Stimulated activated CD8-positive, alpha-beta memory T cell treated with anti-CD3 and anti-CD28 coated beads, Interleukin-15, amount 100 ng/mL, for 24 hours (primary cell): ENCODE results near the gene CDKAL1.

Experiments used
- DNase-seq: peaks from one replicate; pipeline ENCODE4 v3.0.0-alpha.2; 2020; ENCODE audit warnings: low read depth

Gene CDKAL1

DNA sequence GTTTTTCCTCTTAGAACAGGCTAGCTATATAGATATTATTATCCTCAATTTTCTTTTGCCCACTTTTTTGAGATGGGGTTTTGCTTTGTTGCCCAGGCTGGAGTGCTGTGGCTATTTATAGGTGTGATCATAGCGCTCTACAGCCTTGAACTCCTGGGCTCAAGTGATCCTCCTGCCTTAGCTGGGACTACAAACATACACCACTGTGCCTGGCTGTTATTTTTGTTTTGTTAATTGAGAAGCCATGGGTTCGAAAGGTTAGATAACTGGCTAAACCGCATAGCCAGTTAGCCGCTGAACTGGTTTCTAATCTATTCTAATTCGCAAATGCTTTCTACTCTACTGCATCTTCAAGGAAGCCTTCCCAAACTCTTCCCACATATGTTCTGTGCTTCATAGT is 425.8 kb downstream of the CDKAL1 start:
- DNase-seq = no peak

DNA sequence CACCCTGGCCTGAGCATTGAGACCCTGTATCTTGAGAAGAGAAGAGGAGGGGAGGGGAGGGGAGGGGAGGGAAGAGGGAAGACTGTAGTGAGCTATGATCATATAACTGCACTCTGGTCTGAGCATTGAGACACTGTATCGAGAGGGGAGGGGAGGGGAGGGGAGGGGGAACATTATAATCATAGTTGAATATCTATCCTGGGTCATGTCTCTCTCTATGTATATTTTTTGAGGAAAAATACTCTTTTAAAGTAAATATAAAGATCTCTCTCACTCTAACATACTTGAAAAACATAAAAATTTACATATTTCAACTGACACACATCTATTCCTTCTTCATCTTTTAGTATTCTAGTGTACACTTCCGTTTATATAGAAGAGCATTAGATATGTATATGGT is 431.0 kb downstream of the CDKAL1 start:
- no peak for DNase-seq

DNA sequence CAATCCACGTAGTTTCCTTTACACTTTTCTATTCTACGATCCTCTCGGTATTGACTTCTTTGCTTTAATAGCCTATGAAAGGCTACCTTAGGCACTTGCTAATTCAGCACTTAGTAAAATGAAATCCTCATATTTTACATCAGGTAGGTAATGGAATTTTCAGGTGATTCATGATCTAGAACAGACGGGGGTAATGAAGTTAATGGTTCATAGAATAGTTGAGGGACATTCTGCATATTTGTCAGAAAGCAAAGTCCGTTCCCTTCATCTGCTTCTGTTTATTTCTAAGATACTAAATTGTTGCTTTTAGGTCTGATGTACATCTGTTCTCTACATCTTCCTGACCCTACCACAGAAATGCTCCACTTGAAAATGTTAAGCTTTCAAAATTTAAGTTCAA is 431.7 kb downstream of the CDKAL1 start:
- DNase-seq = no peak

DNA sequence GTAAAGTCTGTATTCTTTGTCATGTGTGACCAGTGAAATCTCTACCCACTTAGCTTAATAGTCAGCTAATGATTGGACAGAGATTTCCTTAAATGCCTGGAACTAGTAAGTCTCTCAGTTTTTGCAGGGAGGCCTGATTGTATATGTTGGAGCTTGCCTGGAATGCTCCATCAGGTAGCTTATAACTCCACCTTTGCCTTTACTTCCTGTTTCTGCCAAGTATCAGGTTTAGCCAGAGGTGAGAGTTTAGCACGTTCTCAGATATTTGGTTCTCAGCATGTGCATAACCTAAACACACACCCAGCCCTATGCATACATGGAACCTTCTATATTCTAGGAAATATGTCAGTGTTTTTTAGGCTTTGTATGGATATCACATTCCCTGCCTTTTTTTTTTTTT is 435.3 kb downstream of the CDKAL1 start:
- no peak for DNase-seq

DNA sequence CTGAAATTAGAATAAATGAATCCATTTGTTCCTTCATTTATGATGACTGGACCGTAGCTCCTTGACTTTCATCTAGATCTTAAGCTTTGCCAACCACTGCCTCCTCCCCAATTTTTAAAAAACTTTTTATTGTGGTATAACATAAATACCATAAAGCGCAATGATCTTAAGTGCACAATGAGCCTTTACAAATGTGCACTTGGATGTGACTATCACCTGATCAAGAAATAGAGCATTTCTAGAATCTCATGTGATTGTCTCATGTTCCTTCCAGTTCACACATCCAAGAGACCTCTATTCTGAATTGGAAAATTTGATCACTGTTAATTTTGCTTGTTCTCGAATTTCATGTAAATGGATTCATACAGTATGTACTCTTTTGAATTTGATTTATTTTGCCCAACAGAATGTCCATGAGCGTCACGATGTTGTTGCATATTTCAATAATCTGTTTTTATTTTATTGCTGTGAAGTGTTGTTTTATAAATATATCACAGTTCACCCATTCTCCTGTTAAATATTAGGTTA is 442.2 kb downstream of the CDKAL1 start:
- no peak for DNase-seq

DNA sequence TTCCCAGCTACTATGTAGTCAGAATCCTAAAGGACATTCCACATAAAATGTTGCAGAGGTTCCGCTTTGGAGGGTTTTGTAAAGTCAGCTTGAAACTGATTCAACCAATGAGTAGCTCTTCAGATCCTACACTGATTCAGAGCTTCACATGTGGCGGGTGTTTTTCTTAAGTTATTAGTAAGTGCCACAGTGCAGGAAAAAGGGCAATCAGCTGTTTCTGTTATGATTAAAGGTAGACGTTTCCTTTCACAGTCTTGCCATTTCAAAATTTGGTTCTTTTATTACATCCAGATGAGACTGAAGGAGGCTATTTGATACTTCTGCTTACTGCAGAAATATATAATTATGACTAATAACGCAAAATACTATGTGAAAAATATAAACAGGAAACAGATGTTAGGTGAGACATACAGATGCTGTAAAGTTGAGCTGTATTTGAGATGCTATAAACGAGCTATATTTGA is 443.9 kb downstream of the CDKAL1 start:
- no peak for DNase-seq

DNA sequence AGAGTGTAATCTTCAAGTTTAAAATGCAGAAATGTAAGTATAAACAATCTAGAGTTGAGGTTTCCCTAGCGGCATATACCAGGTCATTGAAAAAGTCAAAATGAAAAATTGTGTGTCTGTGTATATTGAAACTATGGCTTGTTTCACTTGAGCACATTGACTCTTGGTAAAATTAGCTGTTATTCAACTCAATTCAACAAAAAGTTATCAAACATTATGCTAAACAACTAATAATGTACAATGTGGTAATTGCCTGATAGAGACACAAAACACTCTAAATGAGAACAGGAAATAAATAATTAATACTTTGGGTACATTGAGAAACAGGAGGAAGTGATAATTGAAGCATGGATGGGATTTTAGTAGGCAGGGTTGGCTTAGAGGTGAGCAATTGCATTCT is 444.8 kb downstream of the CDKAL1 start:
- no peak for DNase-seq

DNA sequence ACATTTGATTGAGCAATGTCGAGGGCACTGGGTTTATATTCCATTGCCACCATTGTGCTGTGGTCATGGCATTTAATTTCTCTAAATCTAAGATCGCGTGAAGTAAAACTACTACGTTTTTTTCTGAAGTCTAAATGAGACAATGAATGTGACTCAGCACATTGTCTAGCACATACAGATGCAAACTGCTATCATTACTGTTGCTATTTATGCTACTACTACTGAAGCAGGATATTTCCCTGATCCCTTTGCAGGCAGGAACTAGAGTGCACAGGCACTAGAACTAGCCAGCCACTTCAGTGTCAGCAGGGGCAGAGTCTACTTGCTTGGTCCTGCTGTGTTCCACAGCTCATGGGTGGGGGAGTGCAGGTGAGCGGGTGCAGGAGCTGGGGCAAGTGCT is 449.7 kb downstream of the CDKAL1 start:
- no peak for DNase-seq

DNA sequence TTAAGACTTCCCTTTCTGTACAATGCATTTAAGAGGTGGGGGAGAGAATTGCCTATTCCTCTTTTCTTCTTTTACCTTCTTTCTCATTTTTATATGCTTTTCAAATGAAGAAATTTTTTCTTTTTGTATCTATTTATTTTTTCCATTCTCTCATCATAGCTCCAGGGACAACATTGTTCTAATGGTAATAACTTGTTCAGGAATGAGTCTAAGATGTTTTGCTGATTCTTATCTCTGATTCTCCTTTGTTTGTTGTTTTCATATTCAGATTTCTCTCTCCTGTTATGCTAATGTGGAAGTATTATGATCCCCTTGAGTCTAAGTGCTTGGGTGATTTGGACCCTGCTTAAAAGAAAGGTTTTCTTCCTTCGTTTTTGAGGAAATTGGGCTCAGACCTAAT is 451.6 kb downstream of the CDKAL1 start:
- no peak for DNase-seq

DNA sequence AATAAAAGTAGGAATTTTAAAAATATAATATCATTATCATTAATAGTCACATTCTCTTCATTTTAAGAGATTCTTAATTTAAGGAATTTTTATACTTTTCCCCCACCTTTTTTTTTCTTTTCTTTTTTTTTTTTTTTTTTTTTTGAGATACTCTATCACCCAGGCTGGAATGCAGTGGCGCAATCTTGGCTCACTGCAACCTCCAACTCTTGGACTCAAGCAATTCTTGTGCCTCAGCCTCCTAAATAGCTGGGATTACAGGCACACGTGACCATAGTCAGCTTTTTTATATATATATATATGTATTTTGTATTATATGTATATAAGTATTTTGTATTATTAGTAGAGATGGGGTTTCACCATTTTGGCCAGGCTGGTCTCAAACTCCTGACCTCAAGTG is 457.7 kb downstream of the CDKAL1 start:
- DNase-seq = no peak

DNA sequence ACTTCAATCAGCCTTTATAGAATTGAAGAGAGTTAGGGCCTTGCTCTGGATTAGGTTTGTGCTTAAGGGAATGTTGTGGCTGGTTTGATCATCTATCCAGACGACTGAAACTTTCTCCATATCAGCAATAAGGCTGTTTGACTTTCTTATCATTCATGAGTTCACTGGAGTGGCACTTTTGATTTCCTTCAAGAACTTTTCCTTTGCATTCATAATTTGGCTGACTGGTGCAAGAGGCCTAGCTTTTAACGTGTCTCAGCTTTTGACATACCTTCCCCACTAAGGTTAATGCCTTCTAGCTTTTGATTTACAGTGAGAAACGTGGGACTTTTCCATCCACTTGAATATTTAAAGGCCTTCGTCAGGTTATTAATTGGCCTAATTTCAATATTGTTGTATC is 461.8 kb downstream of the CDKAL1 start:
- no peak for DNase-seq

DNA sequence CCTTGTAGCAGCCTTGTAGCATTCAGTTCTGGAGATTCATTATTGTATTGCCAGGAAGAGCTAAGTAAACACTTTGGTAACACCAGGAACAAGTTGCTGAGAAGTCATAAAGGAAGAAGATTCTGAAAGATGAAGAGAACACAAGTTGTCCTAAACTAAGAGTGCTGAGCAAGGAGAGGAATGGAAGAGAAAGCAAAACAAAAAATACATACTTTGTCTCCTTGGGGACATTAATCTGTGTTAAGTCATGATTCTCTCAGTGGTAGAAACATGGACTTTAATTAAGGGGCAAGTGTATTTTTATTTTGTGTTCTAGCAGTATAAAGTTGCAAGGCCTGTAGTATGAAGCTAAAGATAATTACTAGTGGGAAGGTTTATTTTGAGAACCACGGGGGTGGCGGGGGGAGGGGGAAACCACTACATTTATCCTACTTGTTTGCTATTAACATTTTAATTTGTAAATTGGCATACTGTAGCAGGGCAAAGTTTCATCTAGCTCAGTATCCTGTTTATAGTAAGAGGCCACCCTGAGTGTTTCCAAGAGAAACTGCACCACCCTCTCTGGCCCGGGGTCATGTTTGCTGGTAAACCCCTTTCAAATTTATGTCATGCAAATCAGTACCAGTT is 463.0 kb downstream of the CDKAL1 start:
- no peak for DNase-seq

DNA sequence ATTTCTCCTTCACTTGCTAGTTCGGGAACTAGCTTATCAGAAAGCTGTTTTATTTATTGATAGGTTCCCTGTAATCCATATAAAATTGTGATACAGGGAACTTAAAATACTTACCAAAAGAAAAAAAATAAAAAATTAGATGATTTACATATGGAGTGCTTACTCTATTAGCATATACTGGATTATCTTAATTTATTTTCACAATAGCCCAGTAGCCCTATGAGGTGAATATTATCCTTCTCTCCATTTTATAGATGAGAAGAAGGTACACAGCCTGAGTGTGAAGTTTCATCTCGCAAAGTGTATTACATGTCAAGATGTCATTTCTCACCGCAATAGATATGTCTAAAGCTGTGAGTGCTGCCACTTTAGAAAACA is 463.5 kb downstream of the CDKAL1 start:
- DNase-seq = no peak

DNA sequence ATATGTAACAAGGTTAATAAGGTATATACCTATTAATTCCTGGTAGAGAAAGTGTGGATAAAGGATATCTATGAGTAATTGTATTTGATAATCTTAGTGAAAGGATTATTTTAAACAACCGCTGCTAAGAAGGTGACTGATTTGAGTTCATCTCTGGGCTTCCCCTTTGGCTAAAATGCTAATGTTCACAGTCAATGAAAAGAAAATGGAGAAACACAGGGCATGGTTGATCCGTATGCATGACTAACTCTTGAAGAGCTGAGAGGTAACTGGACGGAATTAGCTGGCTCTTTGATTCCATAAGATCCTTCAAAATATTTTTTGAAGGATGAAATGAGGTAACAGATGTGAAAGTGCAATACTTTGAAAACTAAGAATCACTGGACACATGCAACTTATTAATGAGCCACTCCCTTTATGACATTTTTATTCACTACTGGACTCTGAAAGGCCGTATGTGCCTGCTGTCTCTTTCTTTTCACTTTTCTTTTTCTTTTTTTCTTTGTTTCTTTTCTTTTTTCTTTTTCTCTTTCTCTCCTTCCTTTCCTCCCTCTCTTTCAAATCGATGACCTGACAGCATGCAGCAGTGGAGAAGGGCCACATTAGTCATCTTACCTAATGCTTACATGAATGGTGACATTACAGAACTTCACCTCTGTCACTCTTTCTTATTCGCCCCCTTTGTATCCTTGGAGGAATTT is 464.6 kb downstream of the CDKAL1 start:
- DNase-seq = no peak

DNA sequence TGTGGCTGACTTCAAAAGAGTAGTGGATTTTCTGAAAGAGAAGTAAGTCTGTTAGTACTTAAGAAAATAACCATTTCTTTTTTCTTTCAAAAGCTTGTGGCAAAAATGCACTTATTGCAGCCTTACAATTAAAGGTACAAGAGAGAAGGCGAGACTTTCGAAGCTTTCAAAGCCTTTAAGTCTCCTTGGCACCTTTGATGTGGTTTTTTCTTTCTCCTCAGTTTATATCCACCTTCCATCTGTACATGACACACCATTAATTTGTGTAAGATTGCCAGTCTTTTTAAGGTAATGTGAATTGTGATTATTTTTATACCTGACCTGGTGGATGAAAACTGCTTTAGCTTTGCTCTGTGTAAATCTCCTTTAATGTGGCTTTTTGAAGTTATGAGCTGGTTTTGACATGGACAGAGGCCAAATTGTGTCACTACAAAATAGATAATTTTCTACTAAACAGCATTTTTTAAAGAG is 466.1 kb downstream of the CDKAL1 start:
- DNase-seq = no peak

DNA sequence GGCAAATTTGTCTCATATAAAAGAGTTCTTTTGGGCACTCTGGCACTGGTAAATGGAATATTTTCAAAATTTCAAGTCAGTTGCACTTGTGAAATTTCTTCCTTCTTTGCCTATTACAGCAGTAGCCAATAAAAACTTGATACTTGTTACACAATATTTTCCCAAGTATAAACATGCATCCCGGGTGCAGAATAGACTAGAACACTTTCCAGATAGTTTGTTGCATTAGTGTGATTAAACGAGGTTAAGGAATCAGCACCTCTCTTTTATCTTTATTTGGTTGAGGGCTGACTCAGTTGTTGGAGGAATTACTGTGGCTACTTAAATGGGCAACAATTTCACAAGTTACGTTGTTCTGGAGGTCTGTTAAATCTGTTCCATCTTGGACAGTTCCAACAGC is 467.5 kb downstream of the CDKAL1 start:
- no peak for DNase-seq

DNA sequence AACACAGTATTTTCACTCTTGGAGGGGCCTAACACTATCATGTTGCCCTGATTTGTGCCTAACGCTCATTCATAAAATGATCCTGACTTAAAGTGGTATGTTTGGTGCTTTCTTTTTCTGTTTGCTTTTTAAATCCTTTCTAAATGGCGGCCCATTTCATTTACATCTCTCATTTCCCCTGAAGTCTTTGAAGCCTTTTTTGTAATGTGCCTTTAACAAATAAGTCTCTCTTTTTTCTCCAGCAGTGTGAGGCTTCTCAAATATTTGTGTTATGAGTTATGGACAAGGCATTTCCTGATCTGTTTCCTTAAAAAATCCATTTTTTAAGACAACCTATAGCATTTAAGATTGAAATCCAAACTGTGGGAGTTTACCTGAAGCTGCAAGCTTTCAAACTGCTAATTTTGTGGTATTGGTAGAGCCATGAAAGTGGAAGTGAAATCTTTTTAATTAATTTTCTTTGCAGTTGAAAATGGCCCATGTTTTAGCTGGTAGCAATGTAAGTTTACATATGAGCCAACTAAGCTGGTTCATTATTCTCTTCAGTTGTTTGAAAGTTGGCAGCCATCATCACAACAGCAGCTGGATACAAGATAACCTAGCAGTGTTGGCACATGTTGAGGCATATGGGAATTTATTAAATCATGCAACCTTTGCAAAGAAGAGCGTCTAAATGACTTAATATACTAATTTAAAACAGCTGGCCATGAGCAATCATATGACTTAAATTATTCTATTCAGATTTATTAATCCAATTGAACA is 469.7 kb downstream of the CDKAL1 start:
- no peak for DNase-seq

DNA sequence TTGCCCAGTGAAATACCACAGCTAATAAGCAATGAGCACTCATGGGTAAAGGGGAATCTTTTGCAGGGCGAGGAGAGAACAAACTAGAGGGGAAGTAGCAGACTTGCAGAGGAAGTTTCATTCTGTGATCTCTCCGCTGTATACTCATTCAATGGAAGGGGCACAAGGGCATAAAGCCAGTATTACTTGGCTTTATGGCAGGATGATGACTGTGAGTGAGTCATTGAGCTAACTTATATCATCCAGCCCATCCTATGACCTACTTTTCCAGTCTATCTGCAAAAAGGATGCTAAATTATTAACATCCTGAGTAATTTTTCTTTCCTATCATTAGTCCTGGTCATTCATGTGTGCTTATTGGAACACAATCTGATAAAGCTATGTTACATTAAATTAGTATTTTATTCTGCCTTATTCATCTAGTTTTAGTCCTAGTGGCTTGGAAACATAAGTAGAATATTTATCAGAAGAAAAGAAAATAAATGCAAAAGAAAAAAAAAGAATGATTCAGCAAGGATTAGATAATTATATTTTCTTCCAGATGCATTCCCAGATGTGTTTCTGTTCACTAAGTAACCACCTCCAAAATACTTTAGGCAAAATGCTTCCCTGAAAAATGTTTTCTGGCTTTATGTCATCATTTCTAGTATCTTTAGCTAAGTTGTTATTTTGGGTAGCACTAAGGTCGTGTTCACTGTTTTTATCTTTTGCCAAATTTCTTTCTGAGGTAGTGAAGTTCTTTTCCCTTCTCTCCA is 471.7 kb downstream of the CDKAL1 start:
- DNase-seq = no peak

DNA sequence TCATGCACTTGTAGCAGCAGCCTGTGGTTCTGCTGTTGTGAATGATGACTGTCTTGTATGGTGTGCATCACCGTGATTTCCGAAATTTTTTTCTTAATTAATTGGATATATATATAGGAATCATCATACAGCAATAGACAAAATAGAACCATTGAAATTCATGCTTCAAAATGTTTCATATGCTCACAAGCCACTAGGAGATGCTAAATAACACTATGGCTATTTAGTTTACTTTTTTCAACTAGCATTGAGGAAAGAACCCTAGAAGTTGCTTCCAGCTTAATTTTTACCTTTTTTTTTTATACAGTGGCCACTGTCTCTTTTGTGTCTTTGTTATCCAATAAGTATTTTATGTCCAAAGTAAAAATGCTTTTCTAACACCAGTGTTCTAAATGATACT is 485.4 kb downstream of the CDKAL1 start:
- DNase-seq = no peak

DNA sequence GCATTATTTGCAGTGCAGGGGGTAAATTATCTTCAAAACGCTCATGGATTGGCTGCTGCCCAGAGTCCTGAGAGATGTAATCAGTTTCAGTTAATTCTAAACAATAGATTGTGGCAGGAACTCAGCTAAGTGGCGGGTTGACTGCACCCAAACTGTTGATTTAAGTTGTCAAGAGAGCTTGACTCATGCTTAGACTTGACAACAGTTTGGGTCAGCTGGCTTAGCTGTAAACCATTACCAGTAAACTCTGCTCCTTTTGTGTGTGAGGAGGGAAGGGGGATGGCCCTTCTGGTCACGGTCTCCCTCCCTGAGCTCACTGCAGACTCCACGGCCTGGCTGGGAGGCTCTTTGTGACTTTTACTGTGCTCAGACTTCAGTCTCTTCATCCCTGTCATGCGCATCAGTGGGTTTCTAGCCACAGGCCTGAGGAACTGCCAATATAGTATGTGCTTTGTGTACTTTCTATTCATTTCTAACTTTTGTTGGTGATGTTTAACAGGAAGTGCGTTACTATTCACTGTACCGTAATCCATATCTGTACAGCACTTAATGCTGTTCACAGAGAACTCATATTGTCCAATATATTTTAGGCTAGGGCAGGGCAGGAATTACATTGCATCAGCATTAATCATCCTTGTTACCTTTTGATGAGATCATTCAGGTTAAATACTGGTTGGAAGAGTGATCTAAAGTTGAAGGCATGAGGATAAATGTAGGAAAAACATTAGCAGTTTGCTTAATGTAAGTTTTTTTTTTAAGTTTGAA is 488.3 kb downstream of the CDKAL1 start:
- no peak for DNase-seq

DNA sequence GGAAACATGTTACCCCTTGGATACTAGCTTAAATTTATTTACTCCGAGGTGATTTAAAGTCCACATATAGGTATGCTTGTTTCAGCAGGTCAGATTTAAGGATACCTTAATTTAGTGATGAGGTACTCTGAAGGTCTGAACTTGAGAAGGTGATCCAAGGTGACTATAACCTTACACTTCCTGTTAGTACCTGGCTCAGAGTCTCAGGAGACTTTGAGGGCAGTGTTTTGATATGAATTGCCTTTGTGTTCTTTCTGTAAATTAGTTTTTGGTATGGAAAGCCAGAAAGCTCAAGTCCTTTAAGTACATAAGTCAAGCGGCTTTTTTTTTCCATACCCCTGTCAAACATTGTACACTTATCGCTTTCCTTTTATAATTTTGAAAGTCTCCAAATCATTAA is 489.0 kb downstream of the CDKAL1 start:
- no peak for DNase-seq

DNA sequence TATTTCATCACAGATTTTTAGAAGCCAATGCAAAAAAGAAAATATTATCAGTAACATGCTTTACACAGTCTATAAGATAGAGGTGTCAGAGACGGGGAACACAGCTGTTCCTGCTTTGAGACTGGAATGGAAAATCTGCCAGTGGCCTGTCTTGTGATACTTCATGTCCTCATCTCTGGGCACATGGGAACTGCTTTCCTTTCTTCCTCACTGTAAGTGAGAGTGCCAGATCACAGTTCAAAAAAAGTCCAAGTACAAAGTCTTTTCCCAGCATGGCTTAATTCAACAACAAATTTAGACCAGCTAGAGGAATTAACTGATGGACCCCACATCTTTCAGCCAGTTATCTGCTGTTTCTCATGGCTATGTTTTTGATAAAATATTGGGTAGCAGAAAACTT is 490.4 kb downstream of the CDKAL1 start:
- no peak for DNase-seq
